Stomach (tissue), 4 donors: ENCODE measurements around the gene STRN.

Source experiments
- CTCF ChIP-seq, 7 experiments: fragments of 450-650 bp in 4 of 7; fragments of 200-600 bp in 3 of 7; sonication (generic) in 3 of 7; IDR thresholded peaks; one replicate each; pipeline ENCODE4 v1.5.1; 2016 to 2019; ENCODE audit warnings: antibody characterized with exemption in 7 of 7, control low read depth in 2 of 7, mild to moderate bottlenecking in 1 of 7
- EP300 ChIP-seq: sonication (generic); formaldehyde crosslinking; IDR thresholded peaks from one replicate; pipeline ENCODE4 v1.6.1; 2017; ENCODE audit warnings: antibody characterized with exemption
- POLR2A ChIP-seq, 4 donors: fragments of 450-650 bp; IDR thresholded peaks; one replicate each; pipeline ENCODE4 v1.6.1; 2016; ENCODE audit warnings: antibody characterized with exemption in 4 of 4, control low read depth in 2 of 4, mild to moderate bottlenecking in 1 of 4, moderate library complexity in 1 of 4

- no peak for TF ChIP-seq CTCF (IDR thresholded peaks at IDR 0.05)
- no peak for TF ChIP-seq EP300
- no peak for TF ChIP-seq POLR2A (IDR thresholded peaks at IDR 0.05)
These were observed 16.5 kb downstream of the STRN start for GRCh38 chr2:36949845-36950244.
